ENCODE measurements around the gene MUC12. TPM values are rescaled to one million over a fixed set of nuclear protein-coding genes. Genes with fewer than 3 reads are reported as not detected.

The MUC12 gene
- total RNA-seq, 1 experiment from 2014 or later, result 11.5 TPM

DNA sequence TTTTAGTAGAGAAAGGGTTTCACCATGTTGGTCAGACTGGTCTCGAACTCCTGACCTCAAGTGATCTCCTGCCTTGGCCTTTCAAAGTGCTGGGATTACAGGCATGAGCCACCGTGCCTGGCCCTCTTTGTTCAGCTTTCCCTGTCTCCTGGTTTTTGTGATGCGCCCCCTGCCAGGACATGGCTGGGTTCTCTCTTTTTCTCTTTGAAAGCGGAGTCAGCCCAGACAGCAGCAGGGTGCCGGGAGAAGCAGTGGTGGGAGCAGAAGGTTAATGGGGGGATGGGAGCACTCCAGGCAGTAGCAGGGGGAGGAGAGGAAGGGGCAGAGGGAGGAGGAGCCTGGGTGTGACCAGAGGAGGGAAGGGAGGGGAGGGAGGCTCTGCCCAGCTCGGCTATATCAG, 18.2 kb upstream of the MUC12 start:
- Histone ChIP-seq H2BK5ac (ENCODE audit: insufficient read length, low read length) (no peak overlapping the region), H3K56ac (ENCODE audit: insufficient read length, low read depth, low read length) (no peak overlapping the region), H3K14ac (ENCODE audit: insufficient read depth, low read length) (no peak overlapping the region), H4K20me1 (ENCODE audit: control insufficient read depth, insufficient read depth, insufficient read length) (no peaks in the 10 kb centered on the region), H2BK15ac (ENCODE audit: low read depth, low read length) (no peak overlapping the region), H3T11ph (ENCODE audit: low read length) (no peak overlapping the region), H2BK20ac (ENCODE audit: low read depth, low read length, poor library complexity, severe bottlenecking) (no peak overlapping the region), H3K9me3 (ENCODE audit: control insufficient read depth, low read depth, low read length) (no peaks in the 10 kb centered on the region), H2AFZ (ENCODE audit: low read length) (no peak overlapping the region), H3K18ac (ENCODE audit: insufficient read length, low read depth, low read length) (no peak overlapping the region), H4K91ac (ENCODE audit: insufficient read length, low read depth, low read length) (no peak overlapping the region), H3K23me2 (ENCODE audit: insufficient read length, low read depth, low read length, poor library complexity, severe bottlenecking) (no peaks in the 10 kb centered on the region), H3K79me1 (ENCODE audit: insufficient read depth, low read depth, low read length, poor library complexity, severe bottlenecking) (no peaks in the 10 kb centered on the region), H3K4ac (ENCODE audit: low read depth, low read length) (no peak overlapping the region), H3K27ac (ENCODE audit: insufficient read length, low read depth, low read length) (no peak overlapping the region), H3K9ac (ENCODE audit: extremely low read depth, insufficient read length, low read length) (no peak overlapping the region), H2BK120ac (ENCODE audit: low read depth, low read length, poor library complexity, severe bottlenecking) (no peak overlapping the region), H3K79me2 (ENCODE audit: insufficient read depth, low read length) (no peaks in the 10 kb centered on the region), H4K8ac (replicated peaks; ENCODE audit: insufficient read length, low read depth, low read length) (no peak overlapping the region), H4K5ac (ENCODE audit: insufficient read length, low read depth, low read length) (no peak overlapping the region), H3K4me2 (ENCODE audit: insufficient read depth, insufficient read length, low read length) (no peak overlapping the region), H3K4me1 (ENCODE audit: insufficient read depth, low read length) (peaks cover 8% of the 10 kb centered on the region; the same call in 1 of the 2 replicates), H3K23ac (ENCODE audit: insufficient read length, low read depth, low read length) (no peak overlapping the region), H2BK12ac (ENCODE audit: insufficient read length, low read depth, low read length) (no peak overlapping the region), H3K27me3 (ENCODE audit: insufficient read depth, low read length) (no peaks in the 10 kb centered on the region), H2AK5ac (ENCODE audit: insufficient read length, low read length) (no peak overlapping the region)
- TF ChIP-seq, protein P1, sequence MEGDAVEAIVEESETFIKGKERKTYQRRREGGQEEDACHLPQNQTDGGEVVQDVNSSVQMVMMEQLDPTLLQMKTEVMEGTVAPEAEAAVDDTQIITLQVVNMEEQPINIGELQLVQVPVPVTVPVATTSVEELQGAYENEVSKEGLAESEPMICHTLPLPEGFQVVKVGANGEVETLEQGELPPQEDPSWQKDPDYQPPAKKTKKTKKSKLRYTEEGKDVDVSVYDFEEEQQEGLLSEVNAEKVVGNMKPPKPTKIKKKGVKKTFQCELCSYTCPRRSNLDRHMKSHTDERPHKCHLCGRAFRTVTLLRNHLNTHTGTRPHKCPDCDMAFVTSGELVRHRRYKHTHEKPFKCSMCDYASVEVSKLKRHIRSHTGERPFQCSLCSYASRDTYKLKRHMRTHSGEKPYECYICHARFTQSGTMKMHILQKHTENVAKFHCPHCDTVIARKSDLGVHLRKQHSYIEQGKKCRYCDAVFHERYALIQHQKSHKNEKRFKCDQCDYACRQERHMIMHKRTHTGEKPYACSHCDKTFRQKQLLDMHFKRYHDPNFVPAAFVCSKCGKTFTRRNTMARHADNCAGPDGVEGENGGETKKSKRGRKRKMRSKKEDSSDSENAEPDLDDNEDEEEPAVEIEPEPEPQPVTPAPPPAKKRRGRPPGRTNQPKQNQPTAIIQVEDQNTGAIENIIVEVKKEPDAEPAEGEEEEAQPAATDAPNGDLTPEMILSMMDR (conservative IDR thresholded peaks at IDR 0.05), result peak; percentile 39; the same call in 2 of the 3 replicates
- Mint-ChIP-seq H3K27ac (no peak overlapping the region; a peak in 1 of 7 replicates), H3K4me1 (peaks cover 21 to 26% of the 10 kb centered on the region in 2 experiments), H3K4me3 (no peak overlapping the region), H3K27me3 (ENCODE audit: low read depth) (peaks cover 4% of the 10 kb centered on the region; the same call in 1 of the 2 replicates), H3K36me3 (ENCODE audit: insufficient read depth in 1 of 3, low read depth in 3 of 3) (no peaks in the 10 kb centered on the region), H3K9me3 (no peaks in the 10 kb centered on the region; a peak in 1 of 5 replicates)
- WGBS (ENCODE audit: extremely low coverage, insufficient read length, low lambda C conversion rate), result no CpG with 5 or more reads among the region's 6 CpGs
- peak; percentile 98 for DNase-seq

Measured in H9 (cell line).